ENCODE data around the gene G0S2.

DNA sequence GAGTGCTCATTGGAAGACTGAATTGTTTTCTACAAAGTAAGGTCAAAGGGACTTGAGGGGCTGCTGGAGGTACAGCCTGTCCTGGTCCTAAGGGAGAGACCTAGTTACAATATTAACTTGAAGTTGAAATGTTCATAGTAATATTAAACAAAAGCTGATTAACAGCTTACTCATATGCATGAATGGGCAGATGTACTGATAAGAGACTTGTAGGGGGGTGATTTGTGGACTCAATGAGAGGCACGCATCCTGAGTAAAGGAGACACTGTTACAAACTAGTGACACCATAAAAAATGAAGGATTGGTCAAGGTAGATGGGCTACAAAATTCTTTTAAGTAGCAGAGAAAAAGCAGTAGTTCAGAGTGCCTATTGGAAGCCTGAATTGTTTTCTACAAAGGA, 32.1 kb downstream of the G0S2 start:
- TF ChIP-seq, protein P1, sequence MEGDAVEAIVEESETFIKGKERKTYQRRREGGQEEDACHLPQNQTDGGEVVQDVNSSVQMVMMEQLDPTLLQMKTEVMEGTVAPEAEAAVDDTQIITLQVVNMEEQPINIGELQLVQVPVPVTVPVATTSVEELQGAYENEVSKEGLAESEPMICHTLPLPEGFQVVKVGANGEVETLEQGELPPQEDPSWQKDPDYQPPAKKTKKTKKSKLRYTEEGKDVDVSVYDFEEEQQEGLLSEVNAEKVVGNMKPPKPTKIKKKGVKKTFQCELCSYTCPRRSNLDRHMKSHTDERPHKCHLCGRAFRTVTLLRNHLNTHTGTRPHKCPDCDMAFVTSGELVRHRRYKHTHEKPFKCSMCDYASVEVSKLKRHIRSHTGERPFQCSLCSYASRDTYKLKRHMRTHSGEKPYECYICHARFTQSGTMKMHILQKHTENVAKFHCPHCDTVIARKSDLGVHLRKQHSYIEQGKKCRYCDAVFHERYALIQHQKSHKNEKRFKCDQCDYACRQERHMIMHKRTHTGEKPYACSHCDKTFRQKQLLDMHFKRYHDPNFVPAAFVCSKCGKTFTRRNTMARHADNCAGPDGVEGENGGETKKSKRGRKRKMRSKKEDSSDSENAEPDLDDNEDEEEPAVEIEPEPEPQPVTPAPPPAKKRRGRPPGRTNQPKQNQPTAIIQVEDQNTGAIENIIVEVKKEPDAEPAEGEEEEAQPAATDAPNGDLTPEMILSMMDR (IDR thresholded peaks at IDR 0.05), result no peak
- TF ChIP-seq POLR2A (IDR thresholded peaks at IDR 0.05), result no peak
